ENCODE data around the gene ADRA2A.

DNA sequence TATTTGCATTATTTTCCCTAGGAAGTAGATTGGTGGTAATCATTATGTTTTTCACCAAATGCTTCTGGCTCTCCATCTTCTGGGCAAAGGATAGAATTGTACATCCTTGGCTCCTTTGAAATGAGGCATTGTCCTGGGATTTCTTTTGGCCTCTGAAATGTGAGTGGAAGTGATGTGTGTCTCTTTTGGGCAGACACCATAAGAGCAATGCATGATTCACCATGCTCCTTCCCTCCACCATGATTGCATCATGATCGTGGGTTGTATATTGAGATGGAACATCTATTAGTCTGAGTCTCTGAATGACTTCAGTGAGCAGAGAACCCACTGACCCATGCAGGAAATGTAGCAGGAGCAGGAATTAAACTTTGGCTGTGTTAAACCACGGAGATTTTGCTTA is 49.2 kb downstream of the ADRA2A start:
- no peak for TF ChIP-seq POLR2AphosphoS5 (IDR thresholded peaks at IDR 0.05)
- TF ChIP-seq, protein P1, sequence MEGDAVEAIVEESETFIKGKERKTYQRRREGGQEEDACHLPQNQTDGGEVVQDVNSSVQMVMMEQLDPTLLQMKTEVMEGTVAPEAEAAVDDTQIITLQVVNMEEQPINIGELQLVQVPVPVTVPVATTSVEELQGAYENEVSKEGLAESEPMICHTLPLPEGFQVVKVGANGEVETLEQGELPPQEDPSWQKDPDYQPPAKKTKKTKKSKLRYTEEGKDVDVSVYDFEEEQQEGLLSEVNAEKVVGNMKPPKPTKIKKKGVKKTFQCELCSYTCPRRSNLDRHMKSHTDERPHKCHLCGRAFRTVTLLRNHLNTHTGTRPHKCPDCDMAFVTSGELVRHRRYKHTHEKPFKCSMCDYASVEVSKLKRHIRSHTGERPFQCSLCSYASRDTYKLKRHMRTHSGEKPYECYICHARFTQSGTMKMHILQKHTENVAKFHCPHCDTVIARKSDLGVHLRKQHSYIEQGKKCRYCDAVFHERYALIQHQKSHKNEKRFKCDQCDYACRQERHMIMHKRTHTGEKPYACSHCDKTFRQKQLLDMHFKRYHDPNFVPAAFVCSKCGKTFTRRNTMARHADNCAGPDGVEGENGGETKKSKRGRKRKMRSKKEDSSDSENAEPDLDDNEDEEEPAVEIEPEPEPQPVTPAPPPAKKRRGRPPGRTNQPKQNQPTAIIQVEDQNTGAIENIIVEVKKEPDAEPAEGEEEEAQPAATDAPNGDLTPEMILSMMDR (IDR thresholded peaks at IDR 0.05), result no peak
